C4-2B (cell line): ENCODE data around the gene NBPF1.
"Not testable (repeated sequence)": the region's sequence is repeated elsewhere in the genome, so short reads cannot be mapped to it uniquely, and the experiment has no call there.

ENCODE experiments used
- ZFX ChIP-seq: fragments of 450-650 bp; IDR thresholded peaks from 2 replicates; pipeline ENCODE4 v1.6.1; 2017
- TF ChIP-seq, protein P1 (sequence below): fragments of 450-650 bp; conservative IDR thresholded peaks from 2 replicates; pipeline ENCODE4 v1.5.1; 2017; ENCODE audit warnings: mild to moderate bottlenecking

- TF ChIP-seq, protein P1, sequence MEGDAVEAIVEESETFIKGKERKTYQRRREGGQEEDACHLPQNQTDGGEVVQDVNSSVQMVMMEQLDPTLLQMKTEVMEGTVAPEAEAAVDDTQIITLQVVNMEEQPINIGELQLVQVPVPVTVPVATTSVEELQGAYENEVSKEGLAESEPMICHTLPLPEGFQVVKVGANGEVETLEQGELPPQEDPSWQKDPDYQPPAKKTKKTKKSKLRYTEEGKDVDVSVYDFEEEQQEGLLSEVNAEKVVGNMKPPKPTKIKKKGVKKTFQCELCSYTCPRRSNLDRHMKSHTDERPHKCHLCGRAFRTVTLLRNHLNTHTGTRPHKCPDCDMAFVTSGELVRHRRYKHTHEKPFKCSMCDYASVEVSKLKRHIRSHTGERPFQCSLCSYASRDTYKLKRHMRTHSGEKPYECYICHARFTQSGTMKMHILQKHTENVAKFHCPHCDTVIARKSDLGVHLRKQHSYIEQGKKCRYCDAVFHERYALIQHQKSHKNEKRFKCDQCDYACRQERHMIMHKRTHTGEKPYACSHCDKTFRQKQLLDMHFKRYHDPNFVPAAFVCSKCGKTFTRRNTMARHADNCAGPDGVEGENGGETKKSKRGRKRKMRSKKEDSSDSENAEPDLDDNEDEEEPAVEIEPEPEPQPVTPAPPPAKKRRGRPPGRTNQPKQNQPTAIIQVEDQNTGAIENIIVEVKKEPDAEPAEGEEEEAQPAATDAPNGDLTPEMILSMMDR, result not testable (repeated sequence)
- not testable (repeated sequence) for TF ChIP-seq ZFX
Measured at GRCh38 chr1:16518913-16519254, 94.5 kb downstream of the NBPF1 start.
